Activated T-helper 2 cell treated with anti-CD3 and anti-CD28 coated beads, Interferon-gamma antibody, Interleukin-2, Interleukin-4, amounts not matched to agents 10 μg/mL and 5 μg/mL and 100 μg/mL, durations not matched to agents 14 hours and 24 hours and 36 hours (primary cell): ENCODE measurements around the gene VEZF1. TPM values are rescaled to one million over a fixed set of nuclear protein-coding genes. Genes with fewer than 3 reads are reported as not detected.

Experiments
- DNase-seq: peaks from one replicate; pipeline ENCODE4 v3.0.0; 2021; ENCODE audit warnings: low spot score
- H3K27ac Mint-ChIP-seq: one replicate; pipeline ENCODE4 v1.8.0; 2021; ENCODE audit warnings: mixed read lengths
- H3K27me3 Mint-ChIP-seq: one replicate; pipeline ENCODE4 v1.8.0; 2021; ENCODE audit warnings: low read depth, mixed read lengths
- H3K36me3 Mint-ChIP-seq: one replicate; pipeline ENCODE4 v1.8.0; 2021; ENCODE audit warnings: low read depth, mixed read lengths
- H3K4me1 Mint-ChIP-seq: one replicate; pipeline ENCODE4 v1.8.0; 2021; ENCODE audit warnings: low read depth, mixed read lengths
- H3K4me3 Mint-ChIP-seq: one replicate; pipeline ENCODE4 v1.8.0; 2021; ENCODE audit warnings: low read depth, mild to moderate bottlenecking, moderate library complexity, mixed read lengths
- H3K9me3 Mint-ChIP-seq: one replicate; pipeline ENCODE4 v1.8.0; 2021; ENCODE audit warnings: mixed read lengths
- intact Hi-C: fragments of 100-400 bp; cut with micrococcal nuclease; formaldehyde crosslinking; loops from one replicate; pipeline ENCODE4 v1.15.1; 2023
- total RNA-seq: library from RNA; stranded (reverse); gene quantifications from 2 replicates; pipeline ENCODE4 v1.2.3, GENCODE V29; 2022

Gene VEZF1
- 37.1 and 38.7 TPM in 2 replicates for total RNA-seq

GRCh38 chr17:57987581-57988300 is at the start of gene VEZF1:
VEZF1 (minus strand) TSS chr17:57988254; CDS start chr17:57988111, 143 bp downstream.
- Mint-ChIP-seq H3K27me3 (no peaks in the 10 kb centered on the region), H3K27ac (peak within 1 kb of the TSS; percentile 91), H3K4me1 (peaks cover 49% of the 10 kb centered on the region), H3K4me3 (peak within 1 kb of the TSS; percentile 91), H3K36me3 (peaks cover 39% of the 10 kb centered on the region), H3K9me3 (no peaks in the 10 kb centered on the region)
- intact Hi-C loops: loop anchor here (1.0 kb wide), 2 partner anchors 20 to 137 kb away; partner anchors contain the start of genes MRPS23 and SRSF1
- DNase-seq: peak; percentile 76

- intact Hi-C loops: no loop called here
- Mint-ChIP-seq H3K36me3 (no peaks in the 10 kb centered on the region), H3K9me3 (no peaks in the 10 kb centered on the region), H3K4me3 (no peak overlapping the region), H3K27me3 (peaks cover 19% of the 10 kb centered on the region), H3K4me1 (no peaks in the 10 kb centered on the region), H3K27ac (no peak overlapping the region)
- no peak for DNase-seq
These were observed 44.8 kb upstream of the VEZF1 start for GRCh38 chr17:58032691-58033415.

GRCh38 chr17:58028578-58028977 is 40.5 kb upstream of the VEZF1 start:
- no peak for DNase-seq
- H3K4me1 Mint-ChIP-seq: no peaks in the 10 kb centered on the region
- H3K27ac Mint-ChIP-seq: no peak overlapping the region
- intact Hi-C loops: no loop called here
- H3K27me3 Mint-ChIP-seq: peaks cover 42% of the 10 kb centered on the region
- no peaks in the 10 kb centered on the region for H3K9me3 Mint-ChIP-seq
- H3K36me3 Mint-ChIP-seq: no peaks in the 10 kb centered on the region
- H3K4me3 Mint-ChIP-seq: no peak overlapping the region

GRCh38 chr17:58020401-58020800 is 32.3 kb upstream of the VEZF1 start:
- Mint-ChIP-seq H3K4me1 (no peaks in the 10 kb centered on the region), H3K36me3 (no peaks in the 10 kb centered on the region), H3K4me3 (no peak overlapping the region), H3K27me3 (peaks cover 31% of the 10 kb centered on the region), H3K9me3 (no peaks in the 10 kb centered on the region), H3K27ac (no peak overlapping the region)
- intact Hi-C loops: no loop called here
- DNase-seq: no peak

GRCh38 chr17:58019521-58019920 is 31.5 kb upstream of the VEZF1 start:
- no peaks in the 10 kb centered on the region for H3K4me1 Mint-ChIP-seq
- H3K27ac Mint-ChIP-seq: no peak overlapping the region
- no peaks in the 10 kb centered on the region for H3K36me3 Mint-ChIP-seq
- no peaks in the 10 kb centered on the region for H3K9me3 Mint-ChIP-seq
- DNase-seq: no peak
- H3K4me3 Mint-ChIP-seq: no peak overlapping the region
- peaks cover 25% of the 10 kb centered on the region for H3K27me3 Mint-ChIP-seq
- intact Hi-C loops: no loop called here

GRCh38 chr17:58019039-58019438 is 31.0 kb upstream of the VEZF1 start:
- Mint-ChIP-seq H3K9me3 (no peaks in the 10 kb centered on the region), H3K27me3 (peaks cover 23% of the 10 kb centered on the region), H3K4me3 (no peak overlapping the region), H3K27ac (no peak overlapping the region), H3K4me1 (no peaks in the 10 kb centered on the region), H3K36me3 (no peaks in the 10 kb centered on the region)
- intact Hi-C loops: no loop called here
- DNase-seq: no peak

- H3K9me3 Mint-ChIP-seq: no peaks in the 10 kb centered on the region
- no peak for DNase-seq
- H3K27me3 Mint-ChIP-seq: no peaks in the 10 kb centered on the region
- H3K36me3 Mint-ChIP-seq: peaks cover 36% of the 10 kb centered on the region
- intact Hi-C loops: no loop called here
- no peak overlapping the region for H3K27ac Mint-ChIP-seq
- H3K4me1 Mint-ChIP-seq: peaks cover 16% of the 10 kb centered on the region
- no peak overlapping the region for H3K4me3 Mint-ChIP-seq
These were observed 22.2 kb upstream of the VEZF1 start for GRCh38 chr17:58010067-58010799.

- Mint-ChIP-seq H3K27me3 (no peaks in the 10 kb centered on the region), H3K4me3 (peak overlapping the region; percentile 94), H3K27ac (peak overlapping the region; percentile 99), H3K9me3 (no peaks in the 10 kb centered on the region), H3K4me1 (peaks cover 34% of the 10 kb centered on the region), H3K36me3 (peaks cover 58% of the 10 kb centered on the region)
- intact Hi-C loops: loop anchor here (1.0 to 10.0 kb wide), 5 partner anchors 20 to 1031 kb away; partner anchors contain the start of genes AKAP1, SCPEP1 and VEZF1
- DNase-seq: no peak
These were observed 20.0 kb upstream of the VEZF1 start for GRCh38 chr17:58007781-58008706.

- peaks cover 67% of the 10 kb centered on the region for H3K36me3 Mint-ChIP-seq
- intact Hi-C loops: loop anchor here (1.0 to 10.0 kb wide), 5 partner anchors 19 to 1030 kb away; partner anchors contain the start of genes AKAP1, SCPEP1 and VEZF1
- DNase-seq: peak; percentile 97
- peak within 1 kb of the TSS; percentile 94 for H3K4me3 Mint-ChIP-seq
- H3K27ac Mint-ChIP-seq: peak within 1 kb of the TSS; percentile 99
- H3K27me3 Mint-ChIP-seq: no peaks in the 10 kb centered on the region
- H3K9me3 Mint-ChIP-seq: no peaks in the 10 kb centered on the region
- H3K4me1 Mint-ChIP-seq: peaks cover 42% of the 10 kb centered on the region
These were observed 19.1 kb upstream of the VEZF1 start, which contains the start of gene SRSF1 for GRCh38 chr17:58006924-58007780. SRSF1 (minus strand) TSS chr17:58007246; CDS start chr17:58007137, 109 bp downstream.

GRCh38 chr17:58006560-58006923 is 18.5 kb upstream of the VEZF1 start:
- DNase-seq: peak; percentile 48
- Mint-ChIP-seq H3K4me3 (peak overlapping the region; percentile 94), H3K27me3 (no peaks in the 10 kb centered on the region), H3K9me3 (no peaks in the 10 kb centered on the region), H3K4me1 (peaks cover 46% of the 10 kb centered on the region), H3K36me3 (peaks cover 73% of the 10 kb centered on the region), H3K27ac (peak overlapping the region; percentile 99)
- intact Hi-C loops: loop anchor here (2.0 to 10.0 kb wide), 3 partner anchors 328 to 1029 kb away; partner anchors contain the start of genes AKAP1 and SCPEP1
